ENCODE data around the gene HIKESHI.
"Not testable (repeated sequence)": the region's sequence is repeated elsewhere in the genome, so short reads cannot be mapped to it uniquely, and the experiment has no call there.

Gene HIKESHI

DNA sequence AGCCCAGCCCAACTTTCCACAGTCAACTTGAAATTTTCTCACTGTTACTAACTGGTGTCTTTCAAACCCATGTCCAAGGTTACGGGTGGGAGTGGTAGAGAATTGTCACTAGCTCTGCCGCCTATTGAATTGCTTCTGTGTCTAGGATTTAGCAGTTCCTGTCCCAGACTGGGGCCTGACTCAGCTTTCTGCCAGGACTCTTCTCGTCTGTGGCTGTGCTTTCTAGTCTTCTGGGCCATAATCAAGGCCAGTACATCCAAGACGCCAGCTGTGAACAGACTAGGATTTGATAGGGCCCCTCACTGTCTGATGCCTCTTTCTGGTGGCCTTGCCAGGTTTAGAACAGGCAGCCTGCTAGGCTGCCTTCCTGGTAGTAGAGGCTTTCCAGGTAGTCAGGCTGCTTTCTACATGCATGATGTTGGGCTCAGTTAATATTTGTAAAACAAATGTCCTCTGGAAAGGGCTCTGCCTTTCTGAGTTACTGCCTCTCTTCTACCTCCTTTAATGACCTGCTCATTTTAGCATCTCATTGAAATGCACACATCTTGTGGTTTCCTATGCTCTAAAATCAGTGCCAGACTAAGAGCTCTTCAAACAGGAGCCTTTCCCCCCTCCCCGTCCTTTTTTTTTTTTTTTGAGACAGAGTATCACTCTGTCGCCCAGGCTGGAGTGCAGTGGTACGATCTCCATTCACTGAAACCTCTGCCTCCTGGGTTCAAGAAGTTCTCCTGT, 13.1 kb upstream of the HIKESHI start:
- no peak overlapping the region for H3K4me3 ChIP-seq (ENCODE audit: low read depth, low read length)
- DNase-seq (ENCODE audit: low read depth): no peak
- TF ChIP-seq POLR2A (IDR thresholded peaks at IDR 0.05; ENCODE audit: extremely low read depth, insufficient read length) (no peak), MYC (IDR thresholded peaks at IDR 0.05; ENCODE audit: low read depth, low read length) (no peak)
- TF ChIP-seq, protein P1, sequence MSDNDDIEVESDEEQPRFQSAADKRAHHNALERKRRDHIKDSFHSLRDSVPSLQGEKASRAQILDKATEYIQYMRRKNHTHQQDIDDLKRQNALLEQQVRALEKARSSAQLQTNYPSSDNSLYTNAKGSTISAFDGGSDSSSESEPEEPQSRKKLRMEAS (IDR thresholded peaks at IDR 0.05; ENCODE audit: low read depth, low read length): no peak

DNA sequence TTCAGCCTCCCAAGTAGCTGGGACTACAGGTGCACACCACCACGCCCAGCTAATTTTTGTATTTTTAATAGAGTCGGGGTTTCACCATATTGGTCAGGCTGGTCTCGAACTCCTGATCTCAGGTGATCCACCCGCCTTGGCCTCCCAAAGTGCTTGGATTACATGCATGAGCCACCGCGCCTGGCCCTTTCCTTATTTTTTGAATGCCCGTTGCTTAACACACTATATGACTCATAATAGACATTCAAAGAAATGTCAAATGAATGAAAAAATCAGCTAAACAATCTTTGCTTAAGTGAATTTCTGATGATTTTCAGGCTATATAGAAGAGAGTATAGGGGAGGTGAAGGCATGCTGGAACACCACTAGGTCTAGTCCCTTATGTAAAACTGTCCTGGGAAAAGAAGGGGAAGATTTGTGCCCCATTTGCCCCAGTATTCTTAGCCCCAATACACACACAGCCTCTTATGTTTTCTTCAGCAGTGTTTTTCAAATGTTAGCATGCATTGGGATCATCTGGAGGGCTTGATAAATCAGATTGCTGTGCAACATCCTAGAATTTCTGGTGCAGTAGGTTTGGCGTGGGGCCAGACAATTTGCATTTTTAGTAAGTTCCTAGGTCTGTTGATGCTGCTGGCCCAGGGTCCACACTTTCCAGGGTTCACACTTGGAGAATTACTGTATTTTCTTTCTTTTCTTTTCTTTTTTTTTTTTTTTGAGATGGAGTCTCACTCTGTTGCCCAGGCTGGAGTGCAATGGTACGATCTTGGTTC, 12.3 kb upstream of the HIKESHI start:
- DNase-seq (ENCODE audit: low read depth); H3K4me3 ChIP-seq (ENCODE audit: low read depth, low read length): not testable (repeated sequence)

DNA sequence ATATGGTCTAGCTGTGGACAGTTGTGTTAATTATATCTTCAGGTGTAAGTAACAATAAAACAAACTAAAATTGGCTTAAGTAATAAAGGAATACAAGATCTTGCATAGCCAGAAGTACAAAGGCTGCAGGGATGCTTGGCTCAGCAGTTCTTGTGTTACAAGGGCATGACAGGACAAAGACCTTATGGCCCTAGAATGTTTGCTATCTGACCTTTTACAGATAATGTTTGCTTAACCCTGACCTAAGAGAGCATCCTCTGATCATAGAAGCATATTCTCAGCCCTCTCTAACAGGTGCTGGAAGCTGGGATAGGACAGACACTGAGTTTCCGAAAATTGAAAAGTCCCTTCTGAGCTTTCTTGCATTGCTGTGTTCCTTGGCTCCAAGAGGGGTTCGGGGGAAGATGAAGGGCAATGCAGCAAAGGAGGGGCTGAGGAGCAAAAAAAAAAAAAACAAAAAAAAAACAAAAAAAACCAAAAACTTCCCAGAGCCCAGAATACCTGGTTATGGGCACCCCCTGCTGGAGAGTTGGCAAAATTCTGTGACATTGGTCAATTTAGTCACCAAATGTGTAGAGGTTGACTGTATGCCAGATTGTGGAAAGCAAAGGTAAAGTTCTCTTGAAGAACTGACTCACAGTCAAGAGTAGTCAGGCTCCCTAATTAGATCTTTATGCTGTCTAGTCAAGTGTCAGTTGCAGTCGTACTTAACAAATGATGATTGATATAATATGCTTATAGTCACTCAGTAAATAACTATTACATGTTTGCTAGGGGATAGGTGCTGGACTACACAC, 10.4 kb upstream of the HIKESHI start:
- H3K4me3 ChIP-seq (ENCODE audit: low read depth, low read length): no peak overlapping the region
- TF ChIP-seq, protein P2, sequence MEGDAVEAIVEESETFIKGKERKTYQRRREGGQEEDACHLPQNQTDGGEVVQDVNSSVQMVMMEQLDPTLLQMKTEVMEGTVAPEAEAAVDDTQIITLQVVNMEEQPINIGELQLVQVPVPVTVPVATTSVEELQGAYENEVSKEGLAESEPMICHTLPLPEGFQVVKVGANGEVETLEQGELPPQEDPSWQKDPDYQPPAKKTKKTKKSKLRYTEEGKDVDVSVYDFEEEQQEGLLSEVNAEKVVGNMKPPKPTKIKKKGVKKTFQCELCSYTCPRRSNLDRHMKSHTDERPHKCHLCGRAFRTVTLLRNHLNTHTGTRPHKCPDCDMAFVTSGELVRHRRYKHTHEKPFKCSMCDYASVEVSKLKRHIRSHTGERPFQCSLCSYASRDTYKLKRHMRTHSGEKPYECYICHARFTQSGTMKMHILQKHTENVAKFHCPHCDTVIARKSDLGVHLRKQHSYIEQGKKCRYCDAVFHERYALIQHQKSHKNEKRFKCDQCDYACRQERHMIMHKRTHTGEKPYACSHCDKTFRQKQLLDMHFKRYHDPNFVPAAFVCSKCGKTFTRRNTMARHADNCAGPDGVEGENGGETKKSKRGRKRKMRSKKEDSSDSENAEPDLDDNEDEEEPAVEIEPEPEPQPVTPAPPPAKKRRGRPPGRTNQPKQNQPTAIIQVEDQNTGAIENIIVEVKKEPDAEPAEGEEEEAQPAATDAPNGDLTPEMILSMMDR (IDR thresholded peaks at IDR 0.05; ENCODE audit: low read depth, low read length): peak; percentile 81
- TF ChIP-seq POLR2A (IDR thresholded peaks at IDR 0.05; ENCODE audit: extremely low read depth, insufficient read length): no peak
- DNase-seq (ENCODE audit: low read depth): peak; percentile 68

DNA sequence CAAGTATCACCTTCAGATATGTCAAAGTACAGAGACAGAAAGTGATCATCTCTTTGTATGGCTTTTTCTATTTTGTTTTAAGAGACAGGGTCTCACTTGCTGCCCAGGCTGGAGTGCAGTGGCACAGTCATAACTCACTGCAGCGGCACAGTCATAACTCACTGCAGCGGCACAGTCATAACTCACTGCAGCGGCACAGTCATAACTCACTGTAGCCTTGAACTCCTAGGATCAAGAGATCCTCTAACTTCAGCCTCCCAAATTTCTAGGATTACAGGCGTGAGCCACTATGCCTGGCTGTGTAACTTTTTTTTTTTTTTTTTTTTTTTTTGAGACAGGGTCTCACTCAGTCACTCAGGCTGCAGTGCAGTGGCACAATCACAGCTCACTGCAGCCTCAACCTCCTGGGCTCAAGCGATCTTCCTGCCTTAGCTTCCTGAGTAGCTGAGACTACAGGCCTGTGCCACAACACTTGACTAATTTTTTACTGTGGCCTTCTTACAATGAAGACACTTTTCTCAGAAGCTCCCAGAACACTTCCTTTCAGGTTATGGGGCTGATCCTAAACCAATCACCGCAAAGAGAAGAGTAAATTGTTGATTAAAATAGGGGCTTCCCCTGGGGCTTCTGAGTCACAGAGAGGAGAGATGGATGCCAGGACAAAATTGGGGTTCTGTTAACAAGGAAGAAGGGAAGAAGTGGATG, 9.0 kb upstream of the HIKESHI start:
- H3K4me3 ChIP-seq (ENCODE audit: low read depth, low read length): no peak overlapping the region
- TF ChIP-seq POLR2A (IDR thresholded peaks at IDR 0.05; ENCODE audit: extremely low read depth, insufficient read length) (no peak), MYC (IDR thresholded peaks at IDR 0.05; ENCODE audit: low read depth, low read length) (no peak)
- TF ChIP-seq, protein P1 (IDR thresholded peaks at IDR 0.05; ENCODE audit: low read depth, low read length): no peak
- TF ChIP-seq, protein P2 (IDR thresholded peaks at IDR 0.05; ENCODE audit: low read depth, low read length): no peak
- no peak for DNase-seq (ENCODE audit: low read depth)

DNA sequence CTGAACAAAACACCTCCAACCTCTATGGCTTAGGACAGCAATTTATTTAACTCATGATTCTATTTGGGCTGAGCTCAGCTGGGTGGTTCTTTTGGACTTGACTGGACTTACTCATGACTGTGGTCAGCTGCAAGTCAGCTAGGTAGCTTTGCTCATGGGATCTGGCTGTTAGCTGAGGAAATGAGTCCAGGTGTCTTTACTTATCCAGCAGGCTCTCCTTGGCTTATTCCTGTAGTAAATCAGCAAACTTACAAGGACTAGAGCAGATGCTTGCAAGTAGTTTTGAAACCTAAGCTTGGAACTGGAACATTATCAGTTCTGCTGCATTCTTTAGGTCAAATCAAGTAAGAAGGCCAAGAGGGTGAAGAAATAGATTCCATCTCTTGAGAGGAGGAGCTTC, 8.0 kb upstream of the HIKESHI start:
- no peak for DNase-seq (ENCODE audit: low read depth)
- no peak overlapping the region for H3K4me3 ChIP-seq (ENCODE audit: low read depth, low read length)
- TF ChIP-seq, protein P2 (IDR thresholded peaks at IDR 0.05; ENCODE audit: low read depth, low read length): no peak
- TF ChIP-seq MYC (IDR thresholded peaks at IDR 0.05; ENCODE audit: low read depth, low read length) (no peak), POLR2A (IDR thresholded peaks at IDR 0.05; ENCODE audit: extremely low read depth, insufficient read length) (no peak)
- TF ChIP-seq, protein P1 (IDR thresholded peaks at IDR 0.05; ENCODE audit: low read depth, low read length): no peak

DNA sequence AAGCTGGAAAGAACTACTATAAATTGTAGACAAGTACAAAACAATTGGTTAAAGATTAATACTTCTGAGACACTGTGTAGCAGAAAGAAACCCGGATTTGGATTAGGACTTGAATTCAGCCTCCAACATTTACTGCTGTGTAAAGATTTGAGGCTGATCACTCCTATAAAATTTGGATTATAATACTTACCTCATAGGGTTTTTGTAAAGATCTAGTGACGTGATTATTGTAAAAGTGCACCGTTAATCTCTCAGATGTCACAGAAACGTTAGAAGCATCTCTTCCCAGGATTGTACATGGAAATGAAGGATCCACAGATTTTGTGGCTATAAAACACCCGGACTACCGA, 323 bp upstream of the HIKESHI start:
- DNase-seq (ENCODE audit: low read depth): no peak
- TF ChIP-seq POLR2A (IDR thresholded peaks at IDR 0.05; ENCODE audit: extremely low read depth, insufficient read length) (no peak), MYC (IDR thresholded peaks at IDR 0.05; ENCODE audit: low read depth, low read length) (no peak)
- H3K4me3 ChIP-seq (ENCODE audit: low read depth, low read length): peak overlapping the region; percentile 93

DNA sequence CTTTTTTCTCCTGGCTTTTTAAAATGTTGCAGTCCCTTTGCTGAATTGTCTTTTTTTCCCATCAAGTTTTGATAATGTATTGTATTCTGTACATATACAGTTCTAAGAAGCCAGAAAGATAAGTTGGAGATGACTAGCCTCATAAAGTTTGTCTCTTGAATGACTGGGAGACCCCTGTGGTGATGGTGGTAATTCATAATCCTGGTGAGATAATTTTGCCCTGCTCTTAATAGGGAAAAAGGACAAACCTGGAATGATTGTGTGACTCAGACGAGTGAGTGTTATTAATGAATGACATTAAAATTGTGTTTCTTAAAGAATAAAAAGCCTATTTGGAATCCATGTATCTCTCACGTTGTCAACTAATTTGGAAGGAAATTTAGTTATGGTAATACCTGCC, 1.2 kb downstream of the HIKESHI start:
- DNase-seq (ENCODE audit: low read depth): peak; percentile 26
- TF ChIP-seq, protein P2 (IDR thresholded peaks at IDR 0.05; ENCODE audit: low read depth, low read length): no peak
- TF ChIP-seq POLR2A (IDR thresholded peaks at IDR 0.05; ENCODE audit: extremely low read depth, insufficient read length) (no peak), MYC (IDR thresholded peaks at IDR 0.05; ENCODE audit: low read depth, low read length) (no peak)
- TF ChIP-seq, protein P1 (IDR thresholded peaks at IDR 0.05; ENCODE audit: low read depth, low read length): no peak
- H3K4me3 ChIP-seq (ENCODE audit: low read depth, low read length): peak overlapping the region; percentile 93

DNA sequence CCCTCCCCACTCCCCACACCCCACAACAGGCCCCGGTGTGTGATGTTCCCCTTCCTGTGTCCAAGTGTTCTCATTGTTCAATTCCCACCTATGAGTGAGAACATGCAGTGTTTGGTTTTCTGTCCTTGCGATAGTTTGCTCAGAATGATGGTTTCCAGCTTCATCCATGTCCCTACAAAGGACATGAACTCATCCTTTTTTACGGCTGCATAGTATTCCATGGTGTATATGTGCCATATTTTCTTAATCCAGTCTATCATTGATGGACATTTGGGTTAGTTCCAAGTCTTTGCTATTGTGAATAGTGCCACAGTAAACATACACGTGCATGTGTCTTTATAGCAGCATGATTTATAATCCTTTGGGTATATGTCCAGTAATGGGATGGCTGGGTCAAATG, 6.7 kb downstream of the HIKESHI start:
- DNase-seq (ENCODE audit: low read depth); H3K4me3 ChIP-seq (ENCODE audit: low read depth, low read length): not testable (repeated sequence)

All from NB4 (cell line).